NCI-H1105 treated with DMSO at 0.1 percent for 48 hours (cell line): ENCODE data around the gene TKTL1.
A peak's percentile ranks its signal among the peaks of the same experiment; 100 is the strongest.

Source experiments
- DNase-seq: peaks from one replicate; lab custom pipeline; 2025; lab: John Stamatoyannopoulos, UW

The TKTL1 gene

DNA sequence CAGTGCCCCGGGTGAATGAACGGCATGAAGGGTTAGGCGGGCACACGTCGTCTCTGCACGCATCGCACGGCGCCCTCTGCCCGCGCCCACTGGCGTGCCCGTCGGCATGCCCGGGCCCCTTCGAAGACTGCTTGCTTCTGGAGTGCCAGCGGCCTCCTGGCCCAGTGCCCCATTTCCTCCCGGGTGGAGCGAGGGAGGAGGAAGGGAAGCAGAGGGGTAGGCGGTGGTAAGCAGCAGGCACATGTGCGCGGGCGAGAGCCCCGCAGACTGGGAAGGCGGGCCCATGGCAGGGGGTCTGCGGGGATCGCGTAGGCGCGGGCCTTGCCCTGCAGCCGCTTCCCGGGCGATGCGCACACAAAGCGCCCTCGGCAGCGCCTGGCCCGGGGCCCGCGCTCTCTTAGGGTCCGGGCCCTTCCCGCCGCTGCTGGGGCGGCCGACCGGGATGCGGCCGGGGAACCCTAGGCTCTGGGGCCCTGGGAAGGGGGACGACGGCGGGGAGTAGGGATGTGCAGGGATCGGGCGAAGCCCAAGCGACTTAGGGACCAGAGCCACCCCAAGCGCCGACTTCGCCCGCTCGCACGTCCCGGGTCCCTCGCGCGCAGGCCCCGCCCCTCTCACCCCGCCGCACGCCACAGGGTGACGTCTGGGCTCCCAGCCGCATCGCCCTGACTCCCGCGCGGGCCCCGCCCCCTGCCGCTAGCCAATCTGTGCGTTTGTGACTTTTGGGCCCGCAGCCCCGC, 82.6 kb downstream of the TKTL1 start:
- peak; percentile 66 for DNase-seq

DNA sequence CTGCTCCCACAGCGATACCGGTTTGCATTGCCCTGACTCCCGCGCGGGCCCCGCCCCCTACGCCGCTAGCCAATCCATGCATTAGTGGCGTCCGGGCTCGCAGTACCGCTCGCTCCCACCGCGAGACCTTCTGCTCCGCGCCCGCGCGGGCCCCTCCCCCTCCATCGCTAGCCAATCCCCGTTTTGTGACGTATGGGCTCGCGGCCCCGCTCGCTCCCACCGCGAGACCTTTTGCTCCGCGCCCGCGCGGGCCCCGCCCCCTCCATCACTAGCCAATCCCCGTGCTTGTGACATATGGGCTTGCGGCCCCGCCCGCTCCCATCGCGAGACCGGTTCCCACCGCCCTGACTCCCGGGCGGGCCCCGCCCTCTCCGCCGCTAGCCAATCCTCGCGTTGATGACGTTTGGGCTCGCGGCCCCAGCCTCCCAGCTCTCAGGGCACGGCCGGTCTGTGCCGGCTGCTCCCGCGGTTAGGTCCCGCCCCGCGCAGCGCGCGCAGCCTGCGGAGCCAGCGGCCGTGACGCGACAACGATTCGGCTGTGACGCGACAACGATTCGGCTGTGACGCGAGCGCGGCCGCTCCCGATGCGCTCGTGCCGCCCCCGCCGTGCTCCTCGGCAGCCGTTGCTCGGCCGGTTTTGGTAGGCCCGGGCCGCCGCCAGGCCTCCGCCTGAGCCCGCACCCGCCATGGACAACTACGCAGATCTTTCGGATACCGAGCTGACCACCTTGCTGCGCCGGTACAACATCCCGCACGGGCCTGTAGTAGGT, 83.4 kb downstream of the TKTL1 start, which contains the start of gene EMD:
EMD (plus strand) TSS at position 497 of the 770 bp plus-strand sequence; CDS start at position 687, 190 bp downstream.
- DNase-seq, result peak; percentile 100

DNA sequence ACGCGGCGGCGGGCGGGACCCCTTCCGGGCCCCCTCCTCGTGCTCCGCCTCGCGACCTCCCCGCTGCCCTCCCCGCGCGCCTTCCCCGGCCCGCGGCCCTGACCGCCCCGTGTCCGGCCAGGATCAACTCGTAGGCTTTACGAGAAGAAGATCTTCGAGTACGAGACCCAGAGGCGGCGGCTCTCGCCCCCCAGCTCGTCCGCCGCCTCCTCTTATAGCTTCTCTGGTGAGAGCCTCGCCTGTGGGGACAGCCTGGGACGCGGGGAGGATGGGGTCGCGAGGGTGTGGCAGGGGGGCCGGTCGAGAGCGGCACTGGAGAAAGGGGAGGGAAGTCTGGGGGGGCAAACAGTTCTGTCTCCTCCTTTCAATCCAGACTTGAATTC, 84.0 kb downstream of the TKTL1 start:
- DNase-seq, result no peak
